Measurements from ENCODE around the gene ANKLE1.

Gene ANKLE1

GRCh38 chr19:17303167-17303939 lies 21.7 kb downstream of the ANKLE1 start, which contains the start of gene ABHD8 (continued):
- TF ChIP-seq, protein P1, sequence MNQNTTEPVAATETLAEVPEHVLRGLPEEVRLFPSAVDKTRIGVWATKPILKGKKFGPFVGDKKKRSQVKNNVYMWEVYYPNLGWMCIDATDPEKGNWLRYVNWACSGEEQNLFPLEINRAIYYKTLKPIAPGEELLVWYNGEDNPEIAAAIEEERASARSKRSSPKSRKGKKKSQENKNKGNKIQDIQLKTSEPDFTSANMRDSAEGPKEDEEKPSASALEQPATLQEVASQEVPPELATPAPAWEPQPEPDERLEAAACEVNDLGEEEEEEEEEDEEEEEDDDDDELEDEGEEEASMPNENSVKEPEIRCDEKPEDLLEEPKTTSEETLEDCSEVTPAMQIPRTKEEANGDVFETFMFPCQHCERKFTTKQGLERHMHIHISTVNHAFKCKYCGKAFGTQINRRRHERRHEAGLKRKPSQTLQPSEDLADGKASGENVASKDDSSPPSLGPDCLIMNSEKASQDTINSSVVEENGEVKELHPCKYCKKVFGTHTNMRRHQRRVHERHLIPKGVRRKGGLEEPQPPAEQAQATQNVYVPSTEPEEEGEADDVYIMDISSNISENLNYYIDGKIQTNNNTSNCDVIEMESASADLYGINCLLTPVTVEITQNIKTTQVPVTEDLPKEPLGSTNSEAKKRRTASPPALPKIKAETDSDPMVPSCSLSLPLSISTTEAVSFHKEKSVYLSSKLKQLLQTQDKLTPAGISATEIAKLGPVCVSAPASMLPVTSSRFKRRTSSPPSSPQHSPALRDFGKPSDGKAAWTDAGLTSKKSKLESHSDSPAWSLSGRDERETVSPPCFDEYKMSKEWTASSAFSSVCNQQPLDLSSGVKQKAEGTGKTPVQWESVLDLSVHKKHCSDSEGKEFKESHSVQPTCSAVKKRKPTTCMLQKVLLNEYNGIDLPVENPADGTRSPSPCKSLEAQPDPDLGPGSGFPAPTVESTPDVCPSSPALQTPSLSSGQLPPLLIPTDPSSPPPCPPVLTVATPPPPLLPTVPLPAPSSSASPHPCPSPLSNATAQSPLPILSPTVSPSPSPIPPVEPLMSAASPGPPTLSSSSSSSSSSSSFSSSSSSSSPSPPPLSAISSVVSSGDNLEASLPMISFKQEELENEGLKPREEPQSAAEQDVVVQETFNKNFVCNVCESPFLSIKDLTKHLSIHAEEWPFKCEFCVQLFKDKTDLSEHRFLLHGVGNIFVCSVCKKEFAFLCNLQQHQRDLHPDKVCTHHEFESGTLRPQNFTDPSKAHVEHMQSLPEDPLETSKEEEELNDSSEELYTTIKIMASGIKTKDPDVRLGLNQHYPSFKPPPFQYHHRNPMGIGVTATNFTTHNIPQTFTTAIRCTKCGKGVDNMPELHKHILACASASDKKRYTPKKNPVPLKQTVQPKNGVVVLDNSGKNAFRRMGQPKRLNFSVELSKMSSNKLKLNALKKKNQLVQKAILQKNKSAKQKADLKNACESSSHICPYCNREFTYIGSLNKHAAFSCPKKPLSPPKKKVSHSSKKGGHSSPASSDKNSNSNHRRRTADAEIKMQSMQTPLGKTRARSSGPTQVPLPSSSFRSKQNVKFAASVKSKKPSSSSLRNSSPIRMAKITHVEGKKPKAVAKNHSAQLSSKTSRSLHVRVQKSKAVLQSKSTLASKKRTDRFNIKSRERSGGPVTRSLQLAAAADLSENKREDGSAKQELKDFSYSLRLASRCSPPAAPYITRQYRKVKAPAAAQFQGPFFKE (tag by site-specific recombination; IDR thresholded peaks at IDR 0.05; ENCODE audit: borderline replicate concordance), result no peak
- TF ChIP-seq ZNF837 (tag by site-specific recombination; IDR thresholded peaks at IDR 0.05), result no peak
- no peak for TF ChIP-seq TSHZ1 (tag by site-specific recombination; IDR thresholded peaks at IDR 0.05; ENCODE audit: borderline replicate concordance)
- no peak for TF ChIP-seq ZBTB1 (tag by site-specific recombination; IDR thresholded peaks at IDR 0.05)
- no peak for TF ChIP-seq ZBTB17 (tag by site-specific recombination; IDR thresholded peaks at IDR 0.05)
- TF ChIP-seq ZNF610 (tag by site-specific recombination; IDR thresholded peaks at IDR 0.05; ENCODE audit: borderline replicate concordance), result no peak
- no peak for TF ChIP-seq ZNF501 (tag by site-specific recombination; IDR thresholded peaks at IDR 0.05)
- TF ChIP-seq ZNF148 (tag by site-specific recombination; IDR thresholded peaks at IDR 0.05; ENCODE audit: borderline replicate concordance), result no peak
- no peak for TF ChIP-seq ZNF239 (tag by site-specific recombination; IDR thresholded peaks at IDR 0.05)
- TF ChIP-seq ZNF184 (tag by site-specific recombination; IDR thresholded peaks at IDR 0.05), result no peak; the same call in 1 of the 2 replicates
- TF ChIP-seq ZNF416 (tag by site-specific recombination; IDR thresholded peaks at IDR 0.05), result no peak
- no peak for TF ChIP-seq YY1 (tag by site-specific recombination; IDR thresholded peaks at IDR 0.05)
- no peak for TF ChIP-seq ZNF571 (tag by site-specific recombination; IDR thresholded peaks at IDR 0.05)
- no peak for TF ChIP-seq ZNF544 (tag by site-specific recombination; IDR thresholded peaks at IDR 0.05)
- no peak for TF ChIP-seq ZNF426 (tag by site-specific recombination; IDR thresholded peaks at IDR 0.05)
- TF ChIP-seq ZEB2 (tag by site-specific recombination; IDR thresholded peaks at IDR 0.05), result no peak; the same call in 1 of the 2 replicates
- no peak for TF ChIP-seq ZNF529 (tag by site-specific recombination; IDR thresholded peaks at IDR 0.05; ENCODE audit: insufficient replicate concordance)
- no peak for TF ChIP-seq MYNN (tag by site-specific recombination; IDR thresholded peaks at IDR 0.05; ENCODE audit: borderline replicate concordance)
- no peak for TF ChIP-seq ZNF274 (IDR thresholded peaks at IDR 0.05; ENCODE audit: low read length)
- no peak for TF ChIP-seq ZNF274 (tag by site-specific recombination; IDR thresholded peaks at IDR 0.05; ENCODE audit: borderline replicate concordance)
- TF ChIP-seq ZNF768 (tag by site-specific recombination; IDR thresholded peaks at IDR 0.05), result no peak
- no peak for TF ChIP-seq SCRT2 (tag by site-specific recombination; IDR thresholded peaks at IDR 0.05)
- TF ChIP-seq ZBTB7A (tag by site-specific recombination; IDR thresholded peaks at IDR 0.05; ENCODE audit: low read depth), result 0 out of 2 replicates have a peak, but pooled peaks have one; percentile 71
- no peak for TF ChIP-seq ZNF530 (tag by site-specific recombination; IDR thresholded peaks at IDR 0.05; ENCODE audit: low read depth)
- TF ChIP-seq HOXD13 (CRISPR knock-in tag; IDR thresholded peaks at IDR 0.05; ENCODE audit: borderline replicate concordance), result no peak
- no peak for TF ChIP-seq GLI2 (tag by site-specific recombination; IDR thresholded peaks at IDR 0.05; ENCODE audit: borderline replicate concordance, low read depth)
- TF ChIP-seq ZIC2 (tag by site-specific recombination; IDR thresholded peaks at IDR 0.05), result peak; percentile 37; the same call in 1 of the 2 replicates
- TF ChIP-seq ZNF629 (tag by site-specific recombination; IDR thresholded peaks at IDR 0.05), result no peak
- TF ChIP-seq ZNF16 (tag by site-specific recombination; IDR thresholded peaks at IDR 0.05; ENCODE audit: low read depth), result no peak
- TF ChIP-seq HOXC10 (CRISPR knock-in tag; IDR thresholded peaks at IDR 0.05), result no peak

Data from HEK293 (cell line).